Keratinocyte (primary cell): ENCODE results near the gene MREG.

Experiments
- CTCF ChIP-seq, 3 experiments: IDR thresholded peaks in 1 of 3; conservative IDR thresholded peaks in 1 of 3; optimal IDR thresholded peaks in 1 of 3; 2 replicates in 2 of 3; 3 replicates in 1 of 3; pipeline versions ENCODE3 to v1.5.1; 2011; ENCODE audit warnings: low read length in 3 of 3, mild to moderate bottlenecking in 3 of 3, moderate library complexity in 2 of 3, control low read depth in 1 of 3, inconsistent platforms in 1 of 3; ENCODE audit not compliant: insufficient read depth in 2 of 3; ENCODE audit errors: extremely low read depth in 1 of 3
- EZH2 ChIP-seq: IDR thresholded peaks from one replicate; pipeline ENCODE4 v1.6.1; 2012; ENCODE audit warnings: inconsistent platforms, mild to moderate bottlenecking, low read length, moderate library complexity

- TF ChIP-seq CTCF (optimal IDR thresholded peaks at IDR 0.05 in 1 of 3, IDR thresholded peaks at IDR 0.05 in 1 of 3, conservative IDR thresholded peaks at IDR 0.05 in 1 of 3; ENCODE audit: extremely low read depth in 1 of 3, insufficient read depth in 2 of 3, low read length in 3 of 3) (peak in 1 of 3 experiments; percentile 12), EZH2 (no peak)
These were observed 7.1 kb downstream of the MREG start for GRCh38 chr2:216006164-216006663.
